ENCODE data around the gene GSS.

GSS gene

GRCh38 chr20:34949120-34949519, 6.5 kb downstream of the GSS start:
- no peaks in the 10 kb centered on the region for H3K79me2 ChIP-seq (ENCODE audit: control insufficient read depth, insufficient read depth, low read length)
- no peaks in the 10 kb centered on the region for H3K36me3 ChIP-seq (ENCODE audit: control insufficient read depth, insufficient read depth, low read length)
- no peaks in the 10 kb centered on the region for H3K4me1 ChIP-seq (ENCODE audit: control insufficient read depth, low read depth, low read length)
- H2AK5ac ChIP-seq (ENCODE audit: low read length), result no peak overlapping the region
- no peak overlapping the region for H3K27ac ChIP-seq (ENCODE audit: low read depth, low read length)
- H3K79me1 ChIP-seq (ENCODE audit: low read length), result no peaks in the 10 kb centered on the region
- no peak overlapping the region for H3K9ac ChIP-seq (ENCODE audit: low read length)
- H2BK5ac ChIP-seq (ENCODE audit: low read length), result no peak overlapping the region
- H3K27me3 ChIP-seq (ENCODE audit: insufficient read depth, low read length, poor library complexity), result no peaks in the 10 kb centered on the region
- no peak overlapping the region for H2BK120ac ChIP-seq (ENCODE audit: low read depth, low read length)
- no peak overlapping the region for H4K8ac ChIP-seq (ENCODE audit: low read depth, low read length)
- no peak overlapping the region for H3K4me2 ChIP-seq (ENCODE audit: low read length)
- H2BK15ac ChIP-seq (replicated peaks; ENCODE audit: low read depth), result no peak overlapping the region
- no peak overlapping the region for H3K56ac ChIP-seq (ENCODE audit: low read length)
- no peak overlapping the region for H3K4ac ChIP-seq (ENCODE audit: low read depth, low read length)
- WGBS (ENCODE audit: extremely low coverage, insufficient coverage, low lambda C conversion rate), result no CpG with 5 or more reads among the region's 6 CpGs
- no peak for DNase-seq
- H3K18ac ChIP-seq (ENCODE audit: low read length), result no peak overlapping the region
- H4K5ac ChIP-seq (ENCODE audit: low read length), result no peak overlapping the region
- H3K4me3 ChIP-seq (ENCODE audit: low read length), result no peak overlapping the region
- H3K23ac ChIP-seq (ENCODE audit: low read length), result no peak overlapping the region

GRCh38 chr20:34948030-34948429, 7.6 kb downstream of the GSS start:
- H4K5ac ChIP-seq (ENCODE audit: low read length), result no peak overlapping the region
- no peak for DNase-seq
- no peak overlapping the region for H2BK5ac ChIP-seq (ENCODE audit: low read length)
- no peaks in the 10 kb centered on the region for H3K79me1 ChIP-seq (ENCODE audit: low read length)
- H3K18ac ChIP-seq (ENCODE audit: low read length), result no peak overlapping the region
- H2BK120ac ChIP-seq (ENCODE audit: low read depth, low read length), result no peak overlapping the region
- no peak overlapping the region for H3K4me3 ChIP-seq (ENCODE audit: low read length)
- H3K4me1 ChIP-seq (ENCODE audit: control insufficient read depth, low read depth, low read length), result no peaks in the 10 kb centered on the region
- H3K9ac ChIP-seq (ENCODE audit: low read length), result no peak overlapping the region
- peaks cover 1% of the 10 kb centered on the region for H3K36me3 ChIP-seq (ENCODE audit: control insufficient read depth, insufficient read depth, low read length)
- H3K23ac ChIP-seq (ENCODE audit: low read length), result no peak overlapping the region
- no peak overlapping the region for H4K8ac ChIP-seq (ENCODE audit: low read depth, low read length)
- no peak overlapping the region for H3K56ac ChIP-seq (ENCODE audit: low read length)
- H3K4me2 ChIP-seq (ENCODE audit: low read length), result no peak overlapping the region
- H3K79me2 ChIP-seq (ENCODE audit: control insufficient read depth, insufficient read depth, low read length), result no peaks in the 10 kb centered on the region
- H3K4ac ChIP-seq (ENCODE audit: low read depth, low read length), result no peak overlapping the region
- H2AK5ac ChIP-seq (ENCODE audit: low read length), result no peak overlapping the region
- no peak overlapping the region for H3K27ac ChIP-seq (ENCODE audit: low read depth, low read length)
- no peaks in the 10 kb centered on the region for H3K27me3 ChIP-seq (ENCODE audit: insufficient read depth, low read length, poor library complexity)
- no peak overlapping the region for H2BK15ac ChIP-seq (replicated peaks; ENCODE audit: low read depth)

DNA sequence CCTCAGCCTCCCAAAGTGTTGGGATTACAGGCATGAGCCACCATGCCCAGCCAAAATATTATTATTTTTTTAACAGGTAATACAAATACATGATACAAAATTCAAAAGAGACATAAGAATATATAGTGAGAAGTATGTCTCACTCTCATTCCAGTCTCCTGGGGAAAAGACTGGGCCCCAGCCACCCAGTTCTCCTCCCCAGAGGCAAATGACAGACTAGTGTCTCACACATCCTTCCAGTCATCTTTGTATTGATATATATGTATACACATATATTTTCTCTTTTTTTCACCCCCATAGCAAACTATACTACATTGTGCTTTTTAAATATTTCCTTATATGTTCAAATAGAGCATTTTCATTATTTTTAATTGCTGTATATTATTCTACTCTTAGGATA, 8.3 kb downstream of the GSS start:
- Histone ChIP-seq H3K56ac (ENCODE audit: low read length) (no peak overlapping the region), H3K18ac (ENCODE audit: low read length) (no peak overlapping the region), H4K8ac (ENCODE audit: low read depth, low read length) (no peak overlapping the region), H4K5ac (ENCODE audit: low read length) (no peak overlapping the region), H3K4me1 (ENCODE audit: control insufficient read depth, low read depth, low read length) (no peaks in the 10 kb centered on the region), H3K27me3 (ENCODE audit: insufficient read depth, low read length, poor library complexity) (no peaks in the 10 kb centered on the region), H3K79me2 (ENCODE audit: control insufficient read depth, insufficient read depth, low read length) (no peaks in the 10 kb centered on the region), H3K27ac (ENCODE audit: low read depth, low read length) (no peak overlapping the region), H3K23ac (ENCODE audit: low read length) (no peak overlapping the region), H3K36me3 (ENCODE audit: control insufficient read depth, insufficient read depth, low read length) (peaks cover 1% of the 10 kb centered on the region), H3K4ac (ENCODE audit: low read depth, low read length) (no peak overlapping the region), H3K9ac (ENCODE audit: low read length) (no peak overlapping the region), H2BK5ac (ENCODE audit: low read length) (no peak overlapping the region), H3K4me3 (ENCODE audit: low read length) (no peak overlapping the region), H2AK5ac (ENCODE audit: low read length) (no peak overlapping the region), H3K4me2 (ENCODE audit: low read length) (no peak overlapping the region), H2BK15ac (replicated peaks; ENCODE audit: low read depth) (no peak overlapping the region), H2BK120ac (ENCODE audit: low read depth, low read length) (no peak overlapping the region), H3K79me1 (ENCODE audit: low read length) (no peaks in the 10 kb centered on the region)
- no peak for DNase-seq

DNA sequence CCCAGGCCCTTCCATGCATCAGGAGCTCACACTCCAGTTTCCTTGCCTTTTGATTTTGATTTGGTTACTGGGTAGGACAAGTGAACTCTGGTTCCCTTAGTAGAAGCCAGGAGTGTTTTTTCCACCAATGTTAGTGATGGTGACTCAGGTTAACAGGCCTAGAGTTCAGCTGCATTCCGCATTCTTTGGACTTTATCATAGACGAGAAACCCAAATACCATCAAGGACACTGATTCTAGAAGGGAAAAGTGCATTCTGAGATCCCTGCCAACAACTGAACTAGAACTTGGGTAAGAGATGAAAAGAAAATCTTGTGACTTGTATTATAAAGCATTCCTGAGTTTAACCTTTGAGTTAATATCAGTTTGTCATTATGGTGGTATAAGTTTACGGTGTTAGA, 8.9 kb downstream of the GSS start:
- no peak overlapping the region for H2BK5ac ChIP-seq (ENCODE audit: low read length)
- no peak for DNase-seq
- no peak overlapping the region for H2BK15ac ChIP-seq (replicated peaks; ENCODE audit: low read depth)
- no peak overlapping the region for H3K4ac ChIP-seq (ENCODE audit: low read depth, low read length)
- no peaks in the 10 kb centered on the region for H3K4me1 ChIP-seq (ENCODE audit: control insufficient read depth, low read depth, low read length)
- H3K56ac ChIP-seq (ENCODE audit: low read length), result no peak overlapping the region
- no peak overlapping the region for H3K4me2 ChIP-seq (ENCODE audit: low read length)
- no peak overlapping the region for H3K23ac ChIP-seq (ENCODE audit: low read length)
- H3K4me3 ChIP-seq (ENCODE audit: low read length), result no peak overlapping the region
- no peak overlapping the region for H4K5ac ChIP-seq (ENCODE audit: low read length)
- no peaks in the 10 kb centered on the region for H3K27me3 ChIP-seq (ENCODE audit: insufficient read depth, low read length, poor library complexity)
- H4K8ac ChIP-seq (ENCODE audit: low read depth, low read length), result no peak overlapping the region
- no peak overlapping the region for H3K9ac ChIP-seq (ENCODE audit: low read length)
- no peak overlapping the region for H2AK5ac ChIP-seq (ENCODE audit: low read length)
- peaks cover 1% of the 10 kb centered on the region for H3K36me3 ChIP-seq (ENCODE audit: control insufficient read depth, insufficient read depth, low read length)
- WGBS (ENCODE audit: extremely low coverage, insufficient coverage, low lambda C conversion rate), result 100% methylated on average over 1 of the region's 3 CpGs
- no peak overlapping the region for H2BK120ac ChIP-seq (ENCODE audit: low read depth, low read length)
- no peaks in the 10 kb centered on the region for H3K79me2 ChIP-seq (ENCODE audit: control insufficient read depth, insufficient read depth, low read length)
- no peak overlapping the region for H3K27ac ChIP-seq (ENCODE audit: low read depth, low read length)
- no peaks in the 10 kb centered on the region for H3K79me1 ChIP-seq (ENCODE audit: low read length)
- H3K18ac ChIP-seq (ENCODE audit: low read length), result no peak overlapping the region

DNA sequence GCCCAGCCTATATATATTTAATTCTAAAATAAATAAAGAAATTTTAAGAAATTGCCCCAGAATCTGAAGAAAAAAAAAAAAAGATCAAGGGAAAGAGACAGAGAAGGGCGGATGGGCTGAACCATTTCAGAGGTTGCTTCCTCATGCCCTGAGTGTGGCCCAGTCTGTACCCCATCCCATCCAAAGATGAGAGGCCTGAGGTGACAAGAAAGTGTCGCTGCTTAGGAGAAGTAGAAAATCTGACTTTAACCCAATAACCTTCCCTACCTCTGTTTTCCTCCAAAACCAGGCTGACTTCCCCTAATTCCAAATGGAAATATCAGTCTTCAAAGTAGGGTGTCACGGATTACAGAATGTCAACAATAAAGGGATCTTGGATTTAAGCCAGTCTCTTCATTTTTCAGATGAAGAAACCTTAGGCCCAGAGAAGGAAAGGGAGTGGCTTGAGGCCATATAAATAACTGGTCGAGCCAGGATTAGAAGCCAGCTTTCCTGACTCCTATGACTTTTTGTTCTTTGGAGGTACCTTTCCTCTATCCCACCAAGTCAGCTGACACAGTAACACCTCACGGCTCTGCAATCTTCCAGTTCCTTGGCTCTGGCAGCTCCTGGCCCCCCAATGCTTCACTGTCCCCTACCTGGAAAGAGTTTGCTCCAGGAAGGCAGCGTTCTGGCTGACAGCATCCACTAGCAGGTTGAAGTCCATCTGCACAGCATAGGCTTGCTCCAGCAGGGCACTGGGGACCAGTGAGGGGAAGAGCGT, 10.1 kb downstream of the GSS start:
- Histone ChIP-seq H2BK120ac (ENCODE audit: low read depth, low read length) (no peak overlapping the region), H3K27me3 (ENCODE audit: insufficient read depth, low read length, poor library complexity) (no peaks in the 10 kb centered on the region), H3K56ac (ENCODE audit: low read length) (no peak overlapping the region), H3K9ac (ENCODE audit: low read length) (no peak overlapping the region), H2AK5ac (ENCODE audit: low read length) (no peak overlapping the region), H2BK5ac (ENCODE audit: low read length) (no peak overlapping the region), H3K23ac (ENCODE audit: low read length) (no peak overlapping the region), H3K36me3 (ENCODE audit: control insufficient read depth, insufficient read depth, low read length) (peaks cover 1% of the 10 kb centered on the region), H3K4me2 (ENCODE audit: low read length) (no peak overlapping the region), H3K27ac (ENCODE audit: low read depth, low read length) (no peak overlapping the region), H2BK15ac (replicated peaks; ENCODE audit: low read depth) (no peak overlapping the region), H3K79me1 (ENCODE audit: low read length) (no peaks in the 10 kb centered on the region), H3K4me3 (ENCODE audit: low read length) (no peak overlapping the region), H4K5ac (ENCODE audit: low read length) (no peak overlapping the region), H3K79me2 (ENCODE audit: control insufficient read depth, insufficient read depth, low read length) (no peaks in the 10 kb centered on the region), H3K4ac (ENCODE audit: low read depth, low read length) (no peak overlapping the region), H3K4me1 (ENCODE audit: control insufficient read depth, low read depth, low read length) (no peaks in the 10 kb centered on the region), H4K8ac (ENCODE audit: low read depth, low read length) (no peak overlapping the region), H3K18ac (ENCODE audit: low read length) (no peak overlapping the region)
- DNase-seq, result no peak
- no CpG with 5 or more reads among the region's 7 CpGs for WGBS (ENCODE audit: extremely low coverage, insufficient coverage, low lambda C conversion rate)

All from mesendoderm (in vitro differentiated cells).